Thyroid gland (tissue), 4 donors: ENCODE measurements around the gene REPS2. TPM values are rescaled to one million over a fixed set of nuclear protein-coding genes. Genes with fewer than 3 reads are reported as not detected.

Experiments
- DNase-seq, 2 donors: peaks; one replicate each; pipeline ENCODE4 v3.0.0-alpha.2; 2019
- H3K27ac ChIP-seq, 3 donors: fragments of 200-600 bp; sonication (generic); 1 replicate in 2 of 3; 2 replicates in 1 of 3; pipeline ENCODE4 v1.5.1; 2016 to 2019; ENCODE audit warnings: mild to moderate bottlenecking in 1 of 3, moderate library complexity in 1 of 3
- H3K27me3 ChIP-seq: fragments of 200-600 bp; sonication (generic); one replicate; pipeline ENCODE4 v1.5.1; 2019
- H3K36me3 ChIP-seq, 2 donors: fragments of 200-600 bp; sonication (generic); one replicate each; pipeline ENCODE4 v1.5.1; 2016 to 2019
- H3K4me1 ChIP-seq, 2 donors: fragments of 200-600 bp; sonication (generic); one replicate each; pipeline ENCODE4 v1.5.1; 2017 to 2019
- H3K4me3 ChIP-seq, 3 donors: fragments of 200-600 bp; sonication (generic); replicated peaks in 1 of 3; 1 replicate in 2 of 3; 2 replicates in 1 of 3; pipeline ENCODE4 v1.5.1; 2016; ENCODE audit warnings: mild to moderate bottlenecking in 1 of 3
- H3K9me3 ChIP-seq: fragments of 200-600 bp; sonication (generic); one replicate; pipeline ENCODE4 v1.5.1; 2017
- POLR2A ChIP-seq, 2 donors: fragments of 450-650 bp; IDR thresholded peaks; one replicate each; pipeline ENCODE4 v1.6.1; 2017; ENCODE audit warnings: antibody characterized with exemption in 2 of 2, mild to moderate bottlenecking in 2 of 2, moderate library complexity in 1 of 2
- WGBS, 2 donors: methylation state at CpG; one replicate each; pipeline ENCODE4 v1.1.5; 2017; 5-methylcytosine and 5-hydroxymethylcytosine counted together
- intact Hi-C: fragments of 100-400 bp; cut with DNase I; formaldehyde crosslinking; loops from one replicate; pipeline ENCODE4 v1.15.1; 2023
- total RNA-seq, 4 donors: library from RNA; depleted of rRNA; stranded (reverse); fragments of >200 nt; gene quantifications; one replicate each; pipeline ENCODE4 v1.2.3, GENCODE V29; 2016
- TF ChIP-seq, protein P1 (sequence below), 6 experiments: fragments of 200-600 bp in 3 of 6; fragments of 450-650 bp in 3 of 6; sonication (generic) in 3 of 6; IDR thresholded peaks; one replicate each; pipeline ENCODE4 v1.5.1; 2016 to 2019; ENCODE audit warnings: antibody characterized with exemption in 6 of 6, mild to moderate bottlenecking in 2 of 6, inconsistent platforms in 1 of 6, moderate library complexity in 1 of 6

Gene REPS2
- total RNA-seq, 4 donors from 2014 or later = 6.7 to 14.5 (median 8.8) TPM

DNA sequence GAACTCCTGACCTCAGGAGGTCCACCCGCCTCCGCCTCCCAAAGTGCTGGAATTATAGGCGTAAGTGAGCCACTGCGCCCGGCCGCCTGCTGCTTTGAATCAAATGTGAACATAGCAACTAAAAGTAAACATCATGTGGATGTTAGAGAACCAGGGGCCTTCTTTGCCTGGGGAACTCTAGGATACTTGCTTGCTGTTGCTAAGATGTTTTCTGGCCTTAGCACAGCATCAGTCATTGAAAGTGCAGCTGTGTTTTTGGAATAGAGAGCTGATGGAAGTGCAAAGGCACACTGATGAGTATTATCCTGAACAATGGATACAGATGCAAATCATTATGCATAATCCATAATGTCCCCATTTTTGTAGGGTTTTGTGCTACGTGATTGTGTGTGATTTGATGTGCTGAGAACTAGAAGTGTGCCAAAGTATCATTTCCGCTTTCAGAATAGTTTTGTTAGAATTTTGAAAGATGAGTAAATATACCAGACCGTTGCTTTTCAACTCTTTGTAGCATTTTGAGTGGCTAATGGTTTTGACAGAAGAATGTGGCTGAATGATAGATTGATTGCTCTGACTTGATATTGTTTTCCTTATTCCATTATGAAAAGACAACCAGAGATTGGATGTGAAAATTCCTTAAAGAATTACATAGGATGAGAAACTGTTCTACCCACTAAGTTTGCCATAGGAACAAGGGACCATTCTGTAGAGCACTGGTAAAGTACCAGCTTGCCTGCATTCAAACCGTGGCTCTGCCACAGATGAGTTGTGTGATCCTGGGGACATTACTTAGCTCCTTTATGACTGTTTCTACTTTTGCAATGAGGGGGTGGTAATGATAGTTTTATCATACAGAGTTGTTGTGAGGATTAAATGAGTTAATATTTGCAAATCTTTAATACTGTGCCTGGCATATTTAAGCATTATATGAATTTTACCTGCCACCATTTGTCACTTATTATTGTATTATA lies 74.7 kb downstream of the REPS2 start:
- Histone ChIP-seq H3K9me3 (no peaks in the 10 kb centered on the region), H3K4me1 (no peaks in the 10 kb centered on the region), H3K36me3 (no peaks in the 10 kb centered on the region), H3K27ac (no peak overlapping the region), H3K4me3 (no peak overlapping the region), H3K27me3 (no peaks in the 10 kb centered on the region)
- no peak for DNase-seq
- intact Hi-C loops = no loop called here
- TF ChIP-seq, protein P1, sequence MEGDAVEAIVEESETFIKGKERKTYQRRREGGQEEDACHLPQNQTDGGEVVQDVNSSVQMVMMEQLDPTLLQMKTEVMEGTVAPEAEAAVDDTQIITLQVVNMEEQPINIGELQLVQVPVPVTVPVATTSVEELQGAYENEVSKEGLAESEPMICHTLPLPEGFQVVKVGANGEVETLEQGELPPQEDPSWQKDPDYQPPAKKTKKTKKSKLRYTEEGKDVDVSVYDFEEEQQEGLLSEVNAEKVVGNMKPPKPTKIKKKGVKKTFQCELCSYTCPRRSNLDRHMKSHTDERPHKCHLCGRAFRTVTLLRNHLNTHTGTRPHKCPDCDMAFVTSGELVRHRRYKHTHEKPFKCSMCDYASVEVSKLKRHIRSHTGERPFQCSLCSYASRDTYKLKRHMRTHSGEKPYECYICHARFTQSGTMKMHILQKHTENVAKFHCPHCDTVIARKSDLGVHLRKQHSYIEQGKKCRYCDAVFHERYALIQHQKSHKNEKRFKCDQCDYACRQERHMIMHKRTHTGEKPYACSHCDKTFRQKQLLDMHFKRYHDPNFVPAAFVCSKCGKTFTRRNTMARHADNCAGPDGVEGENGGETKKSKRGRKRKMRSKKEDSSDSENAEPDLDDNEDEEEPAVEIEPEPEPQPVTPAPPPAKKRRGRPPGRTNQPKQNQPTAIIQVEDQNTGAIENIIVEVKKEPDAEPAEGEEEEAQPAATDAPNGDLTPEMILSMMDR (IDR thresholded peaks at IDR 0.05) = no peak
- WGBS, 2 donors = 87 to 92% methylated on average over 4 to 10 of the region's 10 CpGs

DNA sequence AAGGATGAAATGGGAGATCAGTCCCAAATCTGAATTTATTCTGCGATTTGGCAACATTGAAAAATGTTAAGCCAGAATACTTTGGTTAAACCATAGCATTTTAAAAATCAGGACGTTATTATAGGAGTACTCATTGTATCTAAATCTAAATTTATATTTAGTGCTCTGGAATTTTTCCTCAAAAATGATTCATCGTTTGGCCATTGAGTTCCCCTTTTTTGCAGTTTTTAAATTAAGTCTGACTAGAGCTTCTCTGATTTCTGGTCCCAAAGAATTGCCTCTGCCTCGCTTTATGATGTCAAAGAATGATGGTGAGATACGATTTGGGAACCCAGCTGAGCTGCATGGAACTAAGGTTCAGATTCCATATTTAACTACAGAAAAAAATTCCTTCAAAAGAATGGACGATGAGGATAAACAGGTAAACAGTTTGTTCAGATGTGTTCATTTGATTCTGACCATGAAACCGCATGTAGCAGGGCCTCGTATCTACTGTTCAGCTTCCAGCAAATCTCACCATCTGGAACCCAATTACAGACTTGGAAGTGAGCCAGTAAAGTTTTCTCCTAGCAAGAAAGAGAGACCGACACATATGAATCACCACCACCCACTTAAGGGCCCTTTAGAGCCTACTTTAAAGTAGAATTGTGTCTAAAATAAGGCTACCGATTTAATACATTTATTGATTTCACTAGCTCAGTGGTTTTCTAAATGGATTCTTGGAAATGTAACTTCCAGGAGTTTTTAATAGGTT lies 75.6 kb downstream of the REPS2 start:
- H3K4me1 ChIP-seq = no peaks in the 10 kb centered on the region
- H3K4me3 ChIP-seq = no peak overlapping the region
- WGBS, 2 donors = 67 to 71% methylated on average over 10 of the region's 10 CpGs
- H3K27ac ChIP-seq = no peak overlapping the region
- no peaks in the 10 kb centered on the region for H3K27me3 ChIP-seq
- TF ChIP-seq, protein P1 (IDR thresholded peaks at IDR 0.05) = no peak
- TF ChIP-seq POLR2A (IDR thresholded peaks at IDR 0.05) = no peak
- DNase-seq = peak in 1 of 2 donors; percentile 10
- H3K36me3 ChIP-seq = no peaks in the 10 kb centered on the region
- no peaks in the 10 kb centered on the region for H3K9me3 ChIP-seq
- intact Hi-C loops = no loop called here

DNA sequence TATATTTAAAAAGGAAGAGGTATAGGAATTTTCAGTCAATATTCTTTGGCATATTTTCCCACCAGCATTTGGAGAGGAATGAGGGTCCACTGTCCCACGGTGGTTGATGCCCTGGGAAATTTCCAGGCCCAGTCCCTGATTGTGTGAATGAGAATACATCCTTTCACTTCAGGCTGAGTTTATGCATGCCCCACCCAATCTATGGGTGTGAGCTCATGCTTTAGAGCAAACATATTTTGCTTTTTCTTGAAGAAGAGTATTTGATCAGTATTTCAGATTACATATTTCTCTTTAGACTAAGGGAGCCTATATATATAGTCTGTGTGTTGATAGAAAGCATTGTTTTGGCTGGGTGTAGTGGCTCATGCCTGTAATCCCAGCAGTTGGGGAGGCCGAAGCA lies 77.2 kb downstream of the REPS2 start:
- no peak for TF ChIP-seq POLR2A (IDR thresholded peaks at IDR 0.05)
- TF ChIP-seq, protein P1 (IDR thresholded peaks at IDR 0.05) = no peak
- Histone ChIP-seq H3K27ac (no peak overlapping the region), H3K27me3 (no peaks in the 10 kb centered on the region), H3K4me1 (no peaks in the 10 kb centered on the region), H3K36me3 (no peaks in the 10 kb centered on the region), H3K4me3 (no peak overlapping the region), H3K9me3 (no peaks in the 10 kb centered on the region)
- intact Hi-C loops = no loop called here
- no peak for DNase-seq
- 92 to 94% methylated on average over 1 to 2 of the region's 2 CpGs for WGBS, 2 donors

DNA sequence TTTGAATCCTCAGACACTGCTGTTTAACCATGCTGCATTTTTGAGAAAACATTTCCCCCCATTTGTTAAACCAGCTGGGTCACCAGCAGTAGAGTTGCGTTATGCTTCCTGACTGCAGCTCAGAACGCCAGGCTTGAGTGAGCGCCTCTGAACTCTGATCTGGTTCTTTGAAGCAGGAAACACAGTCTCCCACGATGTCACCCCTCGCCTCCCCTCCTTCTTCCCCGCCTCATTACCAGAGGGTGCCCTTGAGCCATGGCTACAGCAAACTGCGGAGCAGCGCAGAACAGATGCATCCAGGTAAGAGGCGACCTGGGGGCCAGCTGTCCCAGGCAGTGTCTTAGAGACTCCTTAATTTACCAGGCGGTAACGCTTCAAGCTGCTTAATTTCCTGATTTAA lies 78.4 kb downstream of the REPS2 start:
- peak; percentile 74 to 78 for DNase-seq
- no peaks in the 10 kb centered on the region for H3K36me3 ChIP-seq
- no peak overlapping the region for H3K27ac ChIP-seq
- 10 to 42% methylated on average over 9 to 11 of the region's 11 CpGs for WGBS, 2 donors
- intact Hi-C loops = no loop called here
- H3K4me3 ChIP-seq = no peak overlapping the region
- H3K27me3 ChIP-seq = no peaks in the 10 kb centered on the region
- no peaks in the 10 kb centered on the region for H3K9me3 ChIP-seq
- no peak for TF ChIP-seq POLR2A (IDR thresholded peaks at IDR 0.05)
- TF ChIP-seq, protein P1 (IDR thresholded peaks at IDR 0.05) = no peak
- no peaks in the 10 kb centered on the region for H3K4me1 ChIP-seq
